ENCODE measurements around the gene DNAJC15.

Gene DNAJC15

GRCh38 chr13:43088093-43088511 is 64.7 kb downstream of the DNAJC15 start:
- DNase-seq: no peak

- DNase-seq: no peak
Measured at GRCh38 chr13:43089912-43090498, 66.6 kb downstream of the DNAJC15 start.

DNA sequence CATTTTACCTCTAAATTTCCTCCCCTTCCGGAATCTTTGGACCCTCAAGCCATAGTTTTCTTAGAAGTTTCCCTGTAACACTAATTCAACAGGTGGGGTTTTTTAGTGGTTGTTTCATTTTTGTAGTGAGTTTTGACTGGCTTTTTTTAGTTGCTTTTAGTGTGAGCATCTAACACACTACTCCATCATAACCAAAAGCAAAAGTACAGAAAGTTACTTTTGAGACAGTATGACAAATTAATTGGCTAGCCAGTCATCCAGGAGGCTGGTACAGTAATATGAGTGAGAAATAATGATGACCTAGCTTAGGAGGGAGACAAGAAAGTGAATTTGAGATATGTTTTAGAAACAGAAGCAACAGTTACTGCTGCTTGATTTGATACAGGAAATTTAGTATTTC is 71.5 kb downstream of the DNAJC15 start:
- DNase-seq: no peak

- DNase-seq: no peak
Measured at GRCh38 chr13:43095771-43096719, 72.7 kb downstream of the DNAJC15 start.

DNA sequence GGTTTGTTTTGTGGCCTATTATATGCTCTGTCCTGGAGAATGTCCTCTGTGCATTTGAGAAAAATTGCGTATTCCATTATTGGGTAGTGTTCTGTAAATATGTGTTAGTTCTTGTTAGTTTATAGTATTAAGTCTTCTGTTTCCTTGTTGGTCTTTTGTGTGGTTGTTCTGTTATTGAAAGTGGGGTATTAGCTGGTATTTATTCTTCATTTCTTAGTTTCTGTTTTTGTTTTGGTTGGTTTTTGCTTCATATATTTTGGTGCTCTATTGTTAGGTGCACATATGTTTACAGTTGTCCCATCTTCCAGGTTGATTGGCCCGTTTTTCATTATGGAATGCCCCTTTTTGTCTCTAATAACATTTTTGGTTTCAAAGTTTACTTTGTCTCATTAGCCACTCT is 77.3 kb downstream of the DNAJC15 start:
- no peak for DNase-seq

- DNase-seq: no peak
Measured at GRCh38 chr13:43102304-43102703, 78.9 kb downstream of the DNAJC15 start.

DNA sequence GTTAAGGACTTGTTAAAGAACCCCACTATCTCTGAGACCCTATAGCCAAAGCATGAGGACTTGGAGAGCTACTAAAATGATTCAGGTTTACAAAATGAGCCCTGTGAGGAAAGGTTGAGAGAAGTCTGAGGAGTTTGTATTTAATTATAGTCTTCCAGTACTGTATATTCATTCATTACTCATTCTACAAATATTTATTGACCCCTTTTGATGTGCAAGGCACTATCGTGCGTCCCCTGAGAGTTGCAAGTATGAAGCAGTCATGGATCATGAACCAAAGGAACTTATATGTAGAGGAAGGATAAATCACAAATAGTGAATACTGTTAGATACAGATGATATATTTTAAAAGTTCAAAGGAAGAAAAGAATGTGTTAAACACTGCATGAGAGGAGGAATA is 84.4 kb downstream of the DNAJC15 start:
- no peak for DNase-seq

DNA sequence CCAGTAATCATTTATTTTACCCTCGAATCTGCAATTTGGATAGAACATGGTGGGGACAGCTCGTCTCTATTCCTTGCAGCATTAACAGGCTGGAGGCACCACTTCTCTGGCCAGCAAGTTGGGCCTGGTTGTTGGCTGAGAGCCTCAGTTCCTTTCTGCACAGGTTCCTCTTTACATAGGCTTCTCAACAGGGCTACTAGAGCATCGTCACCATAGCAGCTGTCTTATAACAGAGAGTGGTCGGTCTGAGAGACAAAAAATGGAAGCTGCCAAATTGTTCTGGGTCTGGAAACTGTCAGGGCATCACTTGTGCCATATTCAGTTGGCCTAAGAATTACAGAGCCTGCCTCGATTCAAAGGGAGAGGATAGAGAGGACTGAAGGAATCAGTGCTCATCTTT is 86.7 kb downstream of the DNAJC15 start:
- DNase-seq: no peak

- DNase-seq: no peak
Measured at GRCh38 chr13:43110658-43111057, 87.3 kb downstream of the DNAJC15 start.

GRCh38 chr13:43111559-43112400 is 88.4 kb downstream of the DNAJC15 start:
- no peak for DNase-seq

DNA sequence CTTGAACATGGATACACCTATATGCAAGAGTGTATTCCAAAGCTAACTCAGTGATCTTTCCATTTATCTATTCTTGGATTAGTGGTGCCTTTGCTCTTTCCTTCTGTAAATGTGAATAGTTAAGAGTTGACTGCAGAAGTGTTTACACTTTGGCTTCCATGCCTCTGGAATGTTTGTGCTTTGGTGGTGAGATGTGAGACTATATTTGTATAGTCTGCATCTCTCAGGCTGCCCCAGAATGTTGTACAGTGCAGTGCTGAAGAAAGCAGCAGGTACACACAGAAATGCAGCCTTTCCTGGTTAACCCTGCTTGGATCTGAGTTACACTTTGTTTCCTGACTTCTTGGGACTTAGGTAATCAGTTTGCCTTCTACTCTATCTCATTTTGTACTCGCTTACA is 90.2 kb downstream of the DNAJC15 start:
- no peak for DNase-seq

DNA sequence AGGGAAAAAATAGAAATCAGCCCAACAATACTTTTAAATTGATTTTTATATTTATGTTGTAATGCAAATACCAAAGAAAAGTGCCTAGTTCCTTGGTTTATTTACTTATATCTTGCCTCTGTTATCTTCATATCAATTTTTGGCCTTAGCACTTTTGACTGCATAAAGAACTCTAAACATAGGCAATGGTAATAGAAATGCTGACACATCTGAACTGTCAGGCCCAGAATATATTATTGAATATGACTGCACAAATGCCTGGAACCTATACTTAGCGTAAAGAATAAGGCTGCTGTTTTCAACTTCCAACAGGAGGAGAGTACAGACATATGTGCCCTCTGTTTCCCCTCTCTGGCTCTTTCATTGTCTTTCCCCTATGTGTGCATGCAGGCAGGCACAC is 91.1 kb downstream of the DNAJC15 start:
- DNase-seq: no peak

- DNase-seq: no peak
Measured at GRCh38 chr13:43115141-43115540, 91.8 kb downstream of the DNAJC15 start.

DNA sequence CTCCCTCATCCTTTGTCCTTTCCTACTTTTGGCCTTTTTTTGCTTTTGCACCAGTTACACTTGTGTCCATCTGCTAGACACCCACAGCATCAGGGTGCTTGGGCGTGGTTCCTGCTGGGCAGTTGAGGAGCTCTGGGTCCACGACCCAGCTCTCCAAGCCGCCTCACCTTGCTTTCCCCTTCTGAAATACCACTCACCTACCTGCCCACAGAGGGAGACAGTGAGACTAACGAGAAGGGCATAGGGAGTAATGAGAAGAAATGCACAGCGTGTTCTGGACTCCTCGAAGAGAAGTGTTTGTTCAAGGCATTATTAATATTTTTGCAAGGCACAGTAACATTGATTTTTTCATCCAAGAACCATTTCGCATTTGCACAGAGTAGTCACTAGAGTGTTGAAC is 92.9 kb downstream of the DNAJC15 start:
- DNase-seq: no peak

GRCh38 chr13:43118521-43118920 is 95.1 kb downstream of the DNAJC15 start:
- no peak for DNase-seq

DNA sequence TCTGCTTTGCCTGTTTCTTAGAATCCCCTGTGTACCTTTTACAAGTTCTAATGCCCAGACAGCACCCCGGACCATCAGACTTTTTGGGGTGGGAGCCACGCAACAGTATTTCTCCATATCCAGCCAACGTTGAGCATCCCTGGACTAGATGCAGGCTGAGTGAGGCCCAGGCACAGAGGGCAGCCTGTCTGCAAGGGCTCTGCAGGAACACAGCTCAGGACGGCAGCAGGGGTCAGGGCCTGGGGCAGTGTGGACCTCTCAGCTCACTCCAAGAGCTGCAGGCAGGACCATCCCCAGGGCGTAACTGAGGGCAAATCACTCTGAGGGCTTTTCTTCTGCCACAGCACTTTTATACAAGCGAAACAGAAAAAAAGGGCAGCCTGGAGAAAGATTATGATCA is 95.8 kb downstream of the DNAJC15 start:
- no peak for DNase-seq

DNA sequence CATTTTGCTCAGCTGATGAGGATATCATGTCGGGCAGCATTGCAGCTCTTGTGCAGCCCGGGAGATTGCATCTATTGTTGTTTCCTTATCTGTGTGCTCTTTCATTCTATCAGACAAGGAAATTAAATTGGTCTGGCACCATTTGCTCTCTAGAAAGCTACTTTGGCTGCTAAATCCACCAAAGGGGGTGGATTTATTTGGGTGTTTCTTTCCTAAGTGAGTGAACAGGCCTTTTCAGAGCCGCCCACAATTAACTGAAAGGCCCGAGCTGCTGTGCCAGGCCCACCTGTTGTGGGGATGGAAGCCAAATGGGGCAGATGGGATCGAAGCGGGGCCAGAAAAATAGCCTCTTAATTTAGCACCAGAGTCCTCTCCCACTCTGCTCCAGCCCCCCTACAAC is 99.4 kb downstream of the DNAJC15 start:
- no peak for DNase-seq

DNA sequence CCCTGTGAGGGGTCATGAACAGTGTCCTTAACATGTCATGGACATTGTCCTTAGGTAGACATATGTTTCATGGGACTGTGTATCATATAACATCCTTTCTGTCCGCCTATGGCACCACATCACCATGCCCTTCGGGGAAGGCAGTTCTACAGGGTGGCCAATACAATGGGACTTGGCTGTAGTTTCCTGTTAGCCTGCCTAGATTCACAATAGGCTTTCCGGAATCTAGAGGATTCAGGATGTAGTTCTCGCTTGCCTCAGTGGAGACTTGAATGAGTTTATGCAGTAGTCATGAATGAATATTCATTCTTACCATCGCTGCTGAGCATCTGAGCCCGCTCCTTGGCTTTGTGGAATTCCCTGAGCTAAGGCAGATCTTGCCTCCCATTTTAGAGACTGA is 100.5 kb downstream of the DNAJC15 start:
- no peak for DNase-seq

DNA sequence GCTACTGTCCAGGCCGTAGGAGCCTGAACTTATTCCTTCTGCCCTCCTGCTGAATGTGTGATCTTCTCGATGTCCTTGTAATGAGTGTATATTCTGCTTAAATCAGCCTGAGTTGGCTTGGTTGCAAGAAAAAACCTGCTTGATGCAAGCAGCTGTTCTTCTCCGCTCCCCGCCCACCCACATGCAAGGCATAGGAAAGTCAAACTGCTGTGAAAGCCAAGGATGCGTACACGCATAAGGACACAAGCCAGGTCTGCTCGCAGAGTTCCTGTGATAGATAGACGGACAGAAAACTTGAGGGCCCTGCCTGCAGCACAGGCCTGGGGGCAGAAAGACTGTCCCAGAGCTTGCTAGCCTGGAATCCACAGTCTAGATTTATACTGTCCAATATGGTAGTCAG is 101.1 kb downstream of the DNAJC15 start:
- no peak for DNase-seq

GRCh38 chr13:43126420-43126819 is 103.0 kb downstream of the DNAJC15 start:
- DNase-seq: no peak

DNA sequence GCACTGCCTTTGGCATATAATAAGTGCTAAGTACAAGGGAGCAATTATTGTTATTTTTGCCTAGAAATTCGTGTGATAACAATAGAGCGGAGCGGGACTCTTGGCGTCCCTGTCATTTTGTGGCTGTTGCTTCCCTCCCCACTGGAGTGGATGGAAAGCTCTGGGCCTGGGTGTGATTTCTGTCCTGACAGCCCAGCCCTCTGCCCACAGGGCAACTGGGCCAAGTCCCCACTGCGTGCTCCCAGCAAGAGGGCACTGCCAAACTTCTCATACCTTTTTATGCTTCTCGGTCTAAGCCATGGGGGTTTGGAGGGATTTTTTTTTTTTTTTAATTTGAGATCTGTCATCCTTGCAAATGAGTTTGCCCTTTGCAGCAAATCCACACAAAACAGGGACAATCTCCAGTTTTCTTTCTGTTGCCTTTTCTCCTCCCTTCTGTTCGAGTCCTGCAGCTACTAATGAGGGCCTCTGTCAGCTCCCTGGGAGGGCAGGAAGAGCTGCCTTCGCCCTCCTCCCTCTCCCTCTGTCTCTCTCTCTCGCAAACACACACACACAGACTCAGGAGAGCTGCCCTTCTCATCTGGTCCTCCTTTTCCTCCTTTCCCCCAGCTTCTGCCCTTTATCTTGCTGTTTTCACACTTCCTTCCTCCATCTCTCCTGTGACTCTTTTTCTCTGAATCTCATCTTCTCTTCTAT is 103.9 kb downstream of the DNAJC15 start:
- DNase-seq: no peak

GRCh38 chr13:43127827-43128226 is 104.4 kb downstream of the DNAJC15 start:
- no peak for DNase-seq

DNA sequence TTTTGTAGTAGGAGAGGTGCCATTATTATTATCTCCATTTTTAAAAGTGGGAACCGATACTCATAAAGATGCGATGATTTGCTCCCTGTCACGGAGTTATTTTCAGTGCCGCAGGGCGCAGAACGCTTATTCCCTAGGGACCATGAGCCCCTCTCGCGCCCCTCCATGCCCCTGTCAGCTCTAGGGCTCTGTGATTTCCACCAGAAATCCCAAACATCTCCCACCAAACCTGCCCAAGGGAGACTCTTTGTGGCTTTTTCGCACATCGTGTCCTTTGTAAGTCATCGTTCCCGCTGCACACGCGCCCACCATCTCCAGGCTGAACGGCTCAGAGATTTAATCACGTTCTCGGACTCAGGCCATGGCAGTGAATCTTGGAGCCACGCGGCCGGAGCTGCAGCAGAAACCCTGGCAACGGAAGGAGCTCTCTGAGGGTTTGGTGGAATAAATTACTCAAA is 105.1 kb downstream of the DNAJC15 start:
- DNase-seq: no peak
